Activated B cell treated with CpG ODN at 0.5 μM for 24 hours (primary cell): ENCODE data around the gene ZBTB4. TPM values are rescaled to one million over a fixed set of nuclear protein-coding genes. Genes with fewer than 3 reads are reported as not detected.

Experiments used
- ATAC-seq: fragments of 200-7000 bp; cut with Tn5 transposase; one replicate; pipeline ENCODE4 v1.10.0; 2021; ENCODE audit warnings: low read depth, mild to moderate bottlenecking, moderate library complexity
- CTCF ChIA-PET: fragments of 350-600 bp; sonication (Branson Sonifier 250); formaldehyde crosslinking; loops from one replicate; lab custom pipeline; 2021; ENCODE audit warnings: antibody characterized with exemption; lab: Charles Lee
- POLR2A ChIA-PET: fragments of 350-600 bp; sonication (Branson Sonifier 250); formaldehyde crosslinking; loops from one replicate; lab custom pipeline; 2021; ENCODE audit warnings: antibody characterized with exemption; lab: Charles Lee
- DNase-seq: peaks from one replicate; pipeline ENCODE4 v3.0.0; 2022
- H3K27ac Mint-ChIP-seq: one replicate; pipeline ENCODE4 v1.8.0; 2020; ENCODE audit warnings: mixed read lengths
- H3K27me3 Mint-ChIP-seq: one replicate; pipeline ENCODE4 v1.8.0; 2021; ENCODE audit warnings: mixed read lengths
- H3K36me3 Mint-ChIP-seq: one replicate; pipeline ENCODE4 v1.8.0; 2021; ENCODE audit warnings: low read depth, mixed read lengths
- H3K4me1 Mint-ChIP-seq: one replicate; pipeline ENCODE4 v1.8.0; 2021; ENCODE audit warnings: mixed read lengths
- H3K4me3 Mint-ChIP-seq: one replicate; pipeline ENCODE4 v1.8.0; 2020; ENCODE audit warnings: mild to moderate bottlenecking, mixed read lengths
- H3K9me3 Mint-ChIP-seq: one replicate; pipeline ENCODE4 v1.8.0; 2020; ENCODE audit warnings: mixed read lengths
- intact Hi-C: fragments of 100-400 bp; cut with micrococcal nuclease; formaldehyde crosslinking; loops from one replicate; pipeline ENCODE4 v1.15.1; 2024
- total RNA-seq: library from RNA; stranded (reverse); gene quantifications from 2 replicates; pipeline ENCODE4 v1.2.3, GENCODE V29; 2022
- TF ChIP-seq, protein P1 (sequence below): fragments of 200-600 bp; IDR thresholded peaks from one replicate; pipeline ENCODE4 v1.8.0; 2022; ENCODE audit warnings: antibody characterized with exemption, mild to moderate bottlenecking

ZBTB4 gene
- total RNA-seq, 1 donor from 2014 or later: 30.5 TPM

GRCh38 chr17:7426896-7427489 is 52.4 kb downstream of the ZBTB4 start:
- Mint-ChIP-seq H3K27me3 (peaks cover 5% of the 10 kb centered on the region), H3K4me3 (no peak overlapping the region), H3K9me3 (no peaks in the 10 kb centered on the region), H3K4me1 (no peaks in the 10 kb centered on the region), H3K36me3 (no peaks in the 10 kb centered on the region), H3K27ac (no peak overlapping the region)
- ChIA-PET POLR2A (interaction anchor here (0.5 kb wide), 1 partner anchor 139 kb away, joined by 4 read pairs; no protein-coding TSS in a partner anchor), CTCF (no interaction called here)
- TF ChIP-seq, protein P1, sequence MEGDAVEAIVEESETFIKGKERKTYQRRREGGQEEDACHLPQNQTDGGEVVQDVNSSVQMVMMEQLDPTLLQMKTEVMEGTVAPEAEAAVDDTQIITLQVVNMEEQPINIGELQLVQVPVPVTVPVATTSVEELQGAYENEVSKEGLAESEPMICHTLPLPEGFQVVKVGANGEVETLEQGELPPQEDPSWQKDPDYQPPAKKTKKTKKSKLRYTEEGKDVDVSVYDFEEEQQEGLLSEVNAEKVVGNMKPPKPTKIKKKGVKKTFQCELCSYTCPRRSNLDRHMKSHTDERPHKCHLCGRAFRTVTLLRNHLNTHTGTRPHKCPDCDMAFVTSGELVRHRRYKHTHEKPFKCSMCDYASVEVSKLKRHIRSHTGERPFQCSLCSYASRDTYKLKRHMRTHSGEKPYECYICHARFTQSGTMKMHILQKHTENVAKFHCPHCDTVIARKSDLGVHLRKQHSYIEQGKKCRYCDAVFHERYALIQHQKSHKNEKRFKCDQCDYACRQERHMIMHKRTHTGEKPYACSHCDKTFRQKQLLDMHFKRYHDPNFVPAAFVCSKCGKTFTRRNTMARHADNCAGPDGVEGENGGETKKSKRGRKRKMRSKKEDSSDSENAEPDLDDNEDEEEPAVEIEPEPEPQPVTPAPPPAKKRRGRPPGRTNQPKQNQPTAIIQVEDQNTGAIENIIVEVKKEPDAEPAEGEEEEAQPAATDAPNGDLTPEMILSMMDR: no peak
- DNase-seq: no peak
- intact Hi-C loops: no loop called here
- no peak for ATAC-seq

DNA sequence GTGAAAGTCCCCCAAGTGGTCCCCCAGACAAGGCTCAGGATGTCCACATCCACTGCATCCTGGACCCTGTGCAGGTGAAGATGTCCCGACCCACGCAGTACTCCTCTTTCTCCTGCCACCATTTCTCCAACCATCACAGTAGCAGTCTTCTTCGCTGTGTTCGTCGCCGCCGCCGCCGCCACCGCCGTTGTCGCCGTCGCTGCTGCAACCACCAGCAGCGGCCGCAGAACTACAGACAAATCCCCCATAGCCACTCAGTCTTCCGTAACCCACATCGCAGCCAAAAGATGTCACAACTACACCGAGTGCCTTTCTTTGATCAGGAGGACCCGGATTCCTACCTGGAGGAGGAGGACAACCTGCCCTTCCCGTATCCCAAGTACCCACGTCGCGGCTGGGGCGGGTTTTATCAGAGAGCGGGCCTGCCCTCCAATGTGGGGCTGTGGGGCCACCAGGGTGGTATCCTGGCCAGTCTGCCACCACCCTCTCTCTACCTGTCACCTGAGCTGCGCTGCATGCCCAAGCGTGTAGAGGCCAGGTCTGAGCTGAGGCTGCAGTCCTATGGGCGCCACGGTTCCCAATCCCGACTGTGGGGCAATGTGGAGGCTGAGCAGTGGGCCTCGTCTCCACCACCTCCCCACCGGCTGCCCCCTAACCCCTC is 53.1 kb downstream of the ZBTB4 start:
- intact Hi-C loops: no loop called here
- no peaks in the 10 kb centered on the region for H3K4me1 Mint-ChIP-seq
- POLR2A ChIA-PET: no interaction called here
- CTCF ChIA-PET: no interaction called here
- TF ChIP-seq, protein P1: no peak
- H3K9me3 Mint-ChIP-seq: no peaks in the 10 kb centered on the region
- no peak overlapping the region for H3K4me3 Mint-ChIP-seq
- DNase-seq (no peak), ATAC-seq (no peak)
- peaks cover 5% of the 10 kb centered on the region for H3K27me3 Mint-ChIP-seq
- no peak overlapping the region for H3K27ac Mint-ChIP-seq
- no peaks in the 10 kb centered on the region for H3K36me3 Mint-ChIP-seq

GRCh38 chr17:7425756-7426155 is 53.7 kb downstream of the ZBTB4 start:
- H3K27me3 Mint-ChIP-seq: peaks cover 5% of the 10 kb centered on the region
- no peaks in the 10 kb centered on the region for H3K9me3 Mint-ChIP-seq
- no peaks in the 10 kb centered on the region for H3K4me1 Mint-ChIP-seq
- no peak for ATAC-seq
- intact Hi-C loops: no loop called here
- H3K4me3 Mint-ChIP-seq: no peak overlapping the region
- H3K27ac Mint-ChIP-seq: no peak overlapping the region
- H3K36me3 Mint-ChIP-seq: no peaks in the 10 kb centered on the region
- DNase-seq: no peak
- ChIA-PET POLR2A (interaction anchor here (1.2 kb wide), 1 partner anchor 22 kb away, joined by 3 read pairs; the partner anchor contains the start of gene TMEM256), CTCF (no interaction called here)
- TF ChIP-seq, protein P1: no peak

- peaks cover 5% of the 10 kb centered on the region for H3K27me3 Mint-ChIP-seq
- ATAC-seq: no peak
- no peak within 1 kb of the TSS for H3K4me3 Mint-ChIP-seq
- DNase-seq: no peak
- no peaks in the 10 kb centered on the region for H3K9me3 Mint-ChIP-seq
- intact Hi-C loops: no loop called here
- CTCF ChIA-PET: no interaction called here
- POLR2A ChIA-PET: interaction anchor here (1.2 kb wide), 1 partner anchor 21 kb away, joined by 3 read pairs; the partner anchor contains the start of gene TMEM256
- TF ChIP-seq, protein P1: no peak
- no peak within 1 kb of the TSS for H3K27ac Mint-ChIP-seq
- no peaks in the 10 kb centered on the region for H3K36me3 Mint-ChIP-seq
- no peaks in the 10 kb centered on the region for H3K4me1 Mint-ChIP-seq
Observed at GRCh38 chr17:7425316-7425715, 54.1 kb downstream of the ZBTB4 start, which contains the start of gene SPEM2. Gene SPEM2 (plus strand): TSS chr17:7425616. CDS start chr17:7425689, 73 bp downstream.

DNA sequence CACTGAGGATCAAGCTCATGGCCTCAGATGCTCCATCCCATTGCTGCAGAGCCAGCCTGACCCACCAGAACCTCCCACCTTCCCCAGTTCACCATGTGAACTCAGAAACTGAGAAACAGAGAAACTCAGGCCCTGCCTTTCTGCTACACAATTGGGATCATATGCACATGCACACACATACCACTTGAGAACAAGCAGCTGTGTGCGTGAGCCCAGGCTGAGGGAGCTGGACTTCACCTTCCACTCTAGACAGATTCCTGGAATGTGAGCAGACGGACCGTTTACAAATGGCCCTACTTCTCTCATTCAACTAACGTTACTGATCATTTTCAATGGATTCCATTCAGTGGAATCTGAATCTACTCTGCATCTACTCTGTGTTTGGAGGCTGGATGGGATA is 55.8 kb downstream of the ZBTB4 start:
- intact Hi-C loops: no loop called here
- TF ChIP-seq, protein P1: no peak
- ATAC-seq (no peak), DNase-seq (no peak)
- Mint-ChIP-seq H3K27me3 (peaks cover 9% of the 10 kb centered on the region), H3K4me3 (no peak overlapping the region), H3K4me1 (no peaks in the 10 kb centered on the region), H3K36me3 (no peaks in the 10 kb centered on the region), H3K9me3 (no peaks in the 10 kb centered on the region), H3K27ac (no peak overlapping the region)
- POLR2A ChIA-PET: interaction anchor here (0.5 to 1.4 kb wide), 3 partner anchors 17 to 262 kb away, joined by 3 to 5 read pairs (median 3); no protein-coding TSS in a partner anchor
- CTCF ChIA-PET: interaction anchor here (1.8 kb wide), 1 partner anchor 13 kb away, joined by 6 read pairs; no protein-coding TSS in a partner anchor
